ENCODE results near the gene ZIC1. TPM values are rescaled to one million over a fixed set of nuclear protein-coding genes. Genes with fewer than 3 reads are reported as not detected.

ZIC1 gene
- total and polyA plus RNA-seq, 2 experiments from 2014 or later, result 0.21 to 0.95 TPM

GRCh38 chr3:147397155-147397874, 11.8 kb upstream of the ZIC1 start:
- Mint-ChIP-seq H3K4me1 (peaks cover 67% of the 10 kb centered on the region), H3K9me3 (no peaks in the 10 kb centered on the region; the same call in 1 of the 3 replicates), H3K27ac (no peak overlapping the region), H3K27me3 (ENCODE audit: insufficient read depth, low read depth, poor library complexity) (peaks cover 97% of the 10 kb centered on the region), H3K36me3 (ENCODE audit: low read depth) (no peaks in the 10 kb centered on the region), H3K4me3 (peak overlapping the region; percentile 76)
- peaks cover 71% of the 10 kb centered on the region for H3K4me1 ChIP-seq (ENCODE audit: insufficient read depth)
- H3K4me3 ChIP-seq, result peak overlapping the region; percentile 81
- no peaks in the 10 kb centered on the region for H3K79me2 ChIP-seq (replicated peaks; ENCODE audit: insufficient read depth)
- peaks cover 51% of the 10 kb centered on the region for H3F3A ChIP-seq (replicated peaks; ENCODE audit: low read depth)
- ATAC-seq, result peak; percentile 29
- H3K27ac ChIP-seq (ENCODE audit: low read depth), result no peak overlapping the region
- peak; percentile 94 for DNase-seq (ENCODE audit: low spot score)
- peak overlapping the region; percentile 84 for H2AFZ ChIP-seq
- peak overlapping the region; percentile 93 for H3K4me2 ChIP-seq
- peaks cover 6% of the 10 kb centered on the region; the same call in 1 of the 2 replicates for H3K9me2 ChIP-seq (ENCODE audit: insufficient read depth)
- TF ChIP-seq CTCF (conservative IDR thresholded peaks at IDR 0.05; ENCODE audit: low read depth in 2 of 2) (peak; percentile 14 to 45; a peak in 3 of 4 replicates), CREB1 (CRISPR knock-in tag; IDR thresholded peaks at IDR 0.05; ENCODE audit: low read depth) (peak; percentile 91), EZH2 (IDR thresholded peaks at IDR 0.05; ENCODE audit: low read depth, unreplicated experiment) (no peak)
- no peaks in the 10 kb centered on the region for H3K36me3 ChIP-seq (ENCODE audit: insufficient read depth)
- H4K20me1 ChIP-seq (replicated peaks; ENCODE audit: insufficient read depth), result peaks cover 7% of the 10 kb centered on the region; the same call in 1 of the 2 replicates
- peaks cover 100% of the 10 kb centered on the region for H3K27me3 ChIP-seq (ENCODE audit: insufficient read depth)

- H4K20me1 ChIP-seq (replicated peaks; ENCODE audit: insufficient read depth), result peaks cover 7% of the 10 kb centered on the region; the same call in 1 of the 2 replicates
- H3K9me2 ChIP-seq (ENCODE audit: insufficient read depth), result peaks cover 6% of the 10 kb centered on the region; the same call in 1 of the 2 replicates
- Mint-ChIP-seq H3K36me3 (ENCODE audit: low read depth) (no peaks in the 10 kb centered on the region), H3K9me3 (no peaks in the 10 kb centered on the region; the same call in 1 of the 3 replicates), H3K27me3 (ENCODE audit: insufficient read depth, low read depth, poor library complexity) (peaks cover 97% of the 10 kb centered on the region), H3K4me3 (peak overlapping the region; percentile 76), H3K4me1 (peaks cover 64% of the 10 kb centered on the region), H3K27ac (no peak overlapping the region)
- H3K4me2 ChIP-seq, result peak overlapping the region; percentile 93
- TF ChIP-seq EZH2 (IDR thresholded peaks at IDR 0.05; ENCODE audit: low read depth, unreplicated experiment) (peak; percentile 80), ZNF462 (CRISPR knock-in tag; IDR thresholded peaks at IDR 0.05) (no peak), CTCF (conservative IDR thresholded peaks at IDR 0.05; ENCODE audit: low read depth in 2 of 2) (no peak), NANOG (IDR thresholded peaks at IDR 0.05; ENCODE audit: borderline replicate concordance) (no peak)
- peaks cover 100% of the 10 kb centered on the region for H3K27me3 ChIP-seq (ENCODE audit: insufficient read depth)
- peak overlapping the region; percentile 81 for H3K4me3 ChIP-seq
- H3K27ac ChIP-seq (ENCODE audit: low read depth), result no peak overlapping the region
- DNase-seq (ENCODE audit: low spot score) (peak; percentile 90), ATAC-seq (peak; percentile 9)
- peaks cover 47% of the 10 kb centered on the region for H3F3A ChIP-seq (replicated peaks; ENCODE audit: low read depth)
- H3K79me2 ChIP-seq (replicated peaks; ENCODE audit: insufficient read depth), result no peaks in the 10 kb centered on the region
- no peaks in the 10 kb centered on the region for H3K36me3 ChIP-seq (ENCODE audit: insufficient read depth)
- H3K4me1 ChIP-seq (ENCODE audit: insufficient read depth), result peaks cover 72% of the 10 kb centered on the region
- peak overlapping the region; percentile 84 for H2AFZ ChIP-seq
Measured at GRCh38 chr3:147397875-147398812, 11.0 kb upstream of the ZIC1 start.
